Left lobe of liver (tissue), 2 donors: ENCODE measurements around the gene FSD2. TPM values are rescaled to one million over a fixed set of nuclear protein-coding genes. Genes with fewer than 3 reads are reported as not detected.
"Not testable (repeated sequence)": the region's sequence is repeated elsewhere in the genome, so short reads cannot be mapped to it uniquely, and the experiment has no call there.

Experiments
- ATAC-seq: fragments of 200-7000 bp; cut with Tn5 transposase; one replicate; pipeline ENCODE4 v1.9.1; 2020; ENCODE audit warnings: mild to moderate bottlenecking, moderate library complexity
- DNase-seq: peaks from one replicate; pipeline ENCODE4 v3.0.0-alpha.2; 2020; ENCODE audit warnings: low spot score
- total RNA-seq: library from RNA; stranded (reverse); gene quantifications from one replicate; pipeline ENCODE4 v1.2.1, GENCODE V29; 2021
- donor health status: DM: no; HTN: no; CAD: no; lungs with moderate emphysema.
- donor health status: DM: no; HTN: yes; CAD: no.

The FSD2 gene
- total RNA-seq, 1 donor from 2014 or later = not detected

- DNase-seq (no peak), ATAC-seq (no peak)
Measured at GRCh38 chr15:82742134-82742533, 63.7 kb downstream of the FSD2 start.

- ATAC-seq (no peak), DNase-seq (no peak)
Measured at GRCh38 chr15:82739086-82739485, 66.8 kb downstream of the FSD2 start.

- ATAC-seq (no peak), DNase-seq (no peak)
Measured at GRCh38 chr15:82737975-82738374, 67.9 kb downstream of the FSD2 start.

GRCh38 chr15:82731527-82731926, 74.3 kb downstream of the FSD2 start:
- no peak for ATAC-seq
- DNase-seq = no peak

GRCh38 chr15:82730022-82730530, 75.8 kb downstream of the FSD2 start:
- ATAC-seq (no peak), DNase-seq (no peak)

GRCh38 chr15:82726816-82727215, 79.1 kb downstream of the FSD2 start:
- DNase-seq (no peak), ATAC-seq (no peak)

- DNase-seq (no peak), ATAC-seq (no peak)
Measured at GRCh38 chr15:82715003-82715402, 90.9 kb downstream of the FSD2 start.

GRCh38 chr15:82714016-82714415, 91.9 kb downstream of the FSD2 start:
- DNase-seq = no peak

GRCh38 chr15:82712036-82712435, 93.8 kb downstream of the FSD2 start:
- DNase-seq = no peak
- no peak for ATAC-seq

More at GRCh38 chr15:82714016-82714415, 91.9 kb downstream of the FSD2 start:
- ATAC-seq = no peak

- ATAC-seq (no peak), DNase-seq (no peak)
Measured at GRCh38 chr15:82710926-82711490, 94.9 kb downstream of the FSD2 start.

GRCh38 chr15:82710208-82710555, 95.7 kb downstream of the FSD2 start:
- no peak for ATAC-seq
- no peak for DNase-seq

GRCh38 chr15:82709421-82710207, 96.3 kb downstream of the FSD2 start, which contains the start of gene AP3B2:
Gene AP3B2 (minus strand): TSS chr15:82709875. CDS start chr15:82709706, 169 bp downstream.
- ATAC-seq (peak; percentile 98), DNase-seq (peak; percentile 49)

- no peak for DNase-seq
- no peak for ATAC-seq
Measured at GRCh38 chr15:82709081-82709420, 96.8 kb downstream of the FSD2 start.

GRCh38 chr15:82705856-82706255, 100.0 kb downstream of the FSD2 start:
- DNase-seq, ATAC-seq: not testable (repeated sequence)

Other genes starting within 250 kb of the FSD2 start
- 0.23 TPM for gene CPEB1, start 158.7 kb downstream of the FSD2 start, total RNA-seq
- not detected for gene AP3B2, start 96.2 kb downstream of the FSD2 start, total RNA-seq
- gene WHAMM, start 3.6 kb upstream of the FSD2 start, total RNA-seq = 5.0 TPM
- gene HOMER2, start 146.7 kb upstream of the FSD2 start, total RNA-seq = 61.3 TPM
- 9.6 TPM for gene RAMAC, start 180.1 kb upstream of the FSD2 start, total RNA-seq
- 11.0 TPM for gene C15orf40, start 205.6 kb upstream of the FSD2 start, total RNA-seq